ENCODE measurements around the gene PPARG. TPM values are rescaled to one million over a fixed set of nuclear protein-coding genes. Genes with fewer than 3 reads are reported as not detected.

The PPARG gene
- total and polyA plus RNA-seq, 10 of the 15 experiments (the other 5 are each of a cell fraction or from before 2014, with no cell fraction given) = 0.06 to 0.86 (median 0.12) TPM; not detected in 5

DNA sequence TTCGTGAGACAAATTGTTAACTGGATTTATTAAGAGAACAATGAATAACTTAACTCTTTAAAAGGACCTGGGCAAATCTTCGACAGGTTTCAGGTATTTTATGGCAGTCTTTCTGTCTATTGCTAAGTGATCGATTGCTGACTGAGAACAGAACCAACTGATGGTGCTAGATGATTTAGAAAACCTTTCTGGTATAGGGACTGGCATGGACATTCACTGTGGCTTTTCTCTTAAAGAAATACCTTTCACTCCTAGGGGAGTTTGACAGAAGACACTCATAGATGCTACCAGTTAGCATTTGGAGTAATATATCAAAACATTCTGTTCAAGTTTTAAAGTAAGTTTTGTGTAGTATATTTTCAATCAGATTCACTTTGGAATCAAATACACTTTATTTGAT, 654 bp downstream of the PPARG start (continued):
- no peak for TF ChIP-seq BRCA1 (IDR thresholded peaks at IDR 0.05; ENCODE audit: low read depth, low read length)
- no peak for TF ChIP-seq NFIC (IDR thresholded peaks at IDR 0.05; ENCODE audit: low read depth, low read length)

DNA sequence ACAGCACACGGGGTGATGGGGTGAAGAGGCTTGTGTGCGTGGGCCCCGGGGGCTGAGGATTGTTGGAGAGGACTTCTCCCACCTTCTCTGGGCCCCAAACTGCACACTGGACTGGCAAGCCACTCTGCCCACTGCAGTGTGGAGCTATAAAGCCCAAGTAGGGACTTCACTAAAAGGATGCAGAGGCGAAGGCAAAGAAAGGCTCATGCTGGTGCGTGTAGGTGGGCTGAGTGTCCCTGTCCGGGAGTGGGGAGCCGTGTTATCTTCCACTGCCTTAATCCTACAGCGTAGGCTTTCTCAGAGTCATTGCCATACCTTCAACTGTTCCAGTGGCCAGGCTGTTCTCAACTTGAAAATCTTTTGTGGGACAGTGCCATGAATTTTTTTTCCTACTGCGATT, 3.9 kb downstream of the PPARG start:
- DNase-seq (ENCODE audit: low read depth, low spot score) (no peak), ATAC-seq (no peak), FAIRE-seq (no peak)
- POLR2A ChIA-PET = interaction anchor here (1.1 kb wide), 1 partner anchor 20 kb away, joined by 4 read pairs; no protein-coding TSS in a partner anchor
- no peak overlapping the region for H3K27ac ChIP-seq (ENCODE audit: control insufficient read depth, insufficient read depth)
- 46% methylated on average over 9 of the region's 9 CpGs for WGBS (ENCODE audit: insufficient coverage, insufficient replicate concordance, low lambda C conversion rate, missing lambda C conversion rate)
- H3K4me1 ChIP-seq (ENCODE audit: control insufficient read depth, insufficient read depth, low read length) = no peaks in the 10 kb centered on the region
- no peaks in the 10 kb centered on the region for H3K79me2 ChIP-seq (ENCODE audit: control insufficient read depth, insufficient read depth, low read length)
- peaks cover 6 to 7% of the 10 kb centered on the region in 2 experiments for H3K27me3 ChIP-seq (replicated peaks in 1 of 2; ENCODE audit: control insufficient read depth in 2 of 2, insufficient read depth in 2 of 2, low read length in 1 of 2)
- no peak overlapping the region for H3K4me2 ChIP-seq (ENCODE audit: control insufficient read depth, insufficient read depth)
- H3K36me3 ChIP-seq (ENCODE audit: control insufficient read depth in 2 of 2, insufficient read depth in 2 of 2, low read length in 1 of 2) = no peaks in the 10 kb centered on the region
- H3K9ac ChIP-seq (ENCODE audit: control insufficient read depth, insufficient read depth, low read length) = no peak overlapping the region
- SMC1A ChIA-PET (ENCODE audit: uncharacterized antibody, unreplicated experiment) = no interaction called here
- H2AFZ ChIP-seq (ENCODE audit: control insufficient read depth, low read depth, low read length) = no peak overlapping the region
- intact Hi-C loops (cut with micrococcal nuclease; ENCODE audit: unreplicated experiment) = loop anchor here (10.0 kb wide), 1 partner anchor 182 kb away; no protein-coding TSS in a partner anchor
- no peaks in the 10 kb centered on the region for H4K20me1 ChIP-seq (ENCODE audit: control insufficient read depth, insufficient read depth)
- in situ Hi-C loops (cut with MboI) = no loop called here
- RAD21 ChIA-PET (ENCODE audit: unreplicated experiment) = interaction anchor here (1.3 kb wide), 1 partner anchor 20 kb away, joined by 3 read pairs; no protein-coding TSS in a partner anchor
- TF ChIP-seq, protein P1, sequence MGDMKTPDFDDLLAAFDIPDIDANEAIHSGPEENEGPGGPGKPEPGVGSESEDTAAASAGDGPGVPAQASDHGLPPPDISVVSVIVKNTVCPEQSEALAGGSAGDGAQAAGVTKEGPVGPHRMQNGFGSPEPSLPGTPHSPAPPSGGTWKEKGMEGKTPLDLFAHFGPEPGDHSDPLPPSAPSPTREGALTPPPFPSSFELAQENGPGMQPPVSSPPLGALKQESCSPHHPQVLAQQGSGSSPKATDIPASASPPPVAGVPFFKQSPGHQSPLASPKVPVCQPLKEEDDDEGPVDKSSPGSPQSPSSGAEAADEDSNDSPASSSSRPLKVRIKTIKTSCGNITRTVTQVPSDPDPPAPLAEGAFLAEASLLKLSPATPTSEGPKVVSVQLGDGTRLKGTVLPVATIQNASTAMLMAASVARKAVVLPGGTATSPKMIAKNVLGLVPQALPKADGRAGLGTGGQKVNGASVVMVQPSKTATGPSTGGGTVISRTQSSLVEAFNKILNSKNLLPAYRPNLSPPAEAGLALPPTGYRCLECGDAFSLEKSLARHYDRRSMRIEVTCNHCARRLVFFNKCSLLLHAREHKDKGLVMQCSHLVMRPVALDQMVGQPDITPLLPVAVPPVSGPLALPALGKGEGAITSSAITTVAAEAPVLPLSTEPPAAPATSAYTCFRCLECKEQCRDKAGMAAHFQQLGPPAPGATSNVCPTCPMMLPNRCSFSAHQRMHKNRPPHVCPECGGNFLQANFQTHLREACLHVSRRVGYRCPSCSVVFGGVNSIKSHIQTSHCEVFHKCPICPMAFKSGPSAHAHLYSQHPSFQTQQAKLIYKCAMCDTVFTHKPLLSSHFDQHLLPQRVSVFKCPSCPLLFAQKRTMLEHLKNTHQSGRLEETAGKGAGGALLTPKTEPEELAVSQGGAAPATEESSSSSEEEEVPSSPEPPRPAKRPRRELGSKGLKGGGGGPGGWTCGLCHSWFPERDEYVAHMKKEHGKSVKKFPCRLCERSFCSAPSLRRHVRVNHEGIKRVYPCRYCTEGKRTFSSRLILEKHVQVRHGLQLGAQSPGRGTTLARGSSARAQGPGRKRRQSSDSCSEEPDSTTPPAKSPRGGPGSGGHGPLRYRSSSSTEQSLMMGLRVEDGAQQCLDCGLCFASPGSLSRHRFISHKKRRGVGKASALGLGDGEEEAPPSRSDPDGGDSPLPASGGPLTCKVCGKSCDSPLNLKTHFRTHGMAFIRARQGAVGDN (IDR thresholded peaks at IDR 0.05) = no peak
- TF ChIP-seq PAX8 (IDR thresholded peaks at IDR 0.05) = no peak
- TF ChIP-seq, protein P2, sequence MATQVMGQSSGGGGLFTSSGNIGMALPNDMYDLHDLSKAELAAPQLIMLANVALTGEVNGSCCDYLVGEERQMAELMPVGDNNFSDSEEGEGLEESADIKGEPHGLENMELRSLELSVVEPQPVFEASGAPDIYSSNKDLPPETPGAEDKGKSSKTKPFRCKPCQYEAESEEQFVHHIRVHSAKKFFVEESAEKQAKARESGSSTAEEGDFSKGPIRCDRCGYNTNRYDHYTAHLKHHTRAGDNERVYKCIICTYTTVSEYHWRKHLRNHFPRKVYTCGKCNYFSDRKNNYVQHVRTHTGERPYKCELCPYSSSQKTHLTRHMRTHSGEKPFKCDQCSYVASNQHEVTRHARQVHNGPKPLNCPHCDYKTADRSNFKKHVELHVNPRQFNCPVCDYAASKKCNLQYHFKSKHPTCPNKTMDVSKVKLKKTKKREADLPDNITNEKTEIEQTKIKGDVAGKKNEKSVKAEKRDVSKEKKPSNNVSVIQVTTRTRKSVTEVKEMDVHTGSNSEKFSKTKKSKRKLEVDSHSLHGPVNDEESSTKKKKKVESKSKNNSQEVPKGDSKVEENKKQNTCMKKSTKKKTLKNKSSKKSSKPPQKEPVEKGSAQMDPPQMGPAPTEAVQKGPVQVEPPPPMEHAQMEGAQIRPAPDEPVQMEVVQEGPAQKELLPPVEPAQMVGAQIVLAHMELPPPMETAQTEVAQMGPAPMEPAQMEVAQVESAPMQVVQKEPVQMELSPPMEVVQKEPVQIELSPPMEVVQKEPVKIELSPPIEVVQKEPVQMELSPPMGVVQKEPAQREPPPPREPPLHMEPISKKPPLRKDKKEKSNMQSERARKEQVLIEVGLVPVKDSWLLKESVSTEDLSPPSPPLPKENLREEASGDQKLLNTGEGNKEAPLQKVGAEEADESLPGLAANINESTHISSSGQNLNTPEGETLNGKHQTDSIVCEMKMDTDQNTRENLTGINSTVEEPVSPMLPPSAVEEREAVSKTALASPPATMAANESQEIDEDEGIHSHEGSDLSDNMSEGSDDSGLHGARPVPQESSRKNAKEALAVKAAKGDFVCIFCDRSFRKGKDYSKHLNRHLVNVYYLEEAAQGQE (IDR thresholded peaks at IDR 0.05; ENCODE audit: low read depth, low read length) = no peak
- TF ChIP-seq, protein P3, sequence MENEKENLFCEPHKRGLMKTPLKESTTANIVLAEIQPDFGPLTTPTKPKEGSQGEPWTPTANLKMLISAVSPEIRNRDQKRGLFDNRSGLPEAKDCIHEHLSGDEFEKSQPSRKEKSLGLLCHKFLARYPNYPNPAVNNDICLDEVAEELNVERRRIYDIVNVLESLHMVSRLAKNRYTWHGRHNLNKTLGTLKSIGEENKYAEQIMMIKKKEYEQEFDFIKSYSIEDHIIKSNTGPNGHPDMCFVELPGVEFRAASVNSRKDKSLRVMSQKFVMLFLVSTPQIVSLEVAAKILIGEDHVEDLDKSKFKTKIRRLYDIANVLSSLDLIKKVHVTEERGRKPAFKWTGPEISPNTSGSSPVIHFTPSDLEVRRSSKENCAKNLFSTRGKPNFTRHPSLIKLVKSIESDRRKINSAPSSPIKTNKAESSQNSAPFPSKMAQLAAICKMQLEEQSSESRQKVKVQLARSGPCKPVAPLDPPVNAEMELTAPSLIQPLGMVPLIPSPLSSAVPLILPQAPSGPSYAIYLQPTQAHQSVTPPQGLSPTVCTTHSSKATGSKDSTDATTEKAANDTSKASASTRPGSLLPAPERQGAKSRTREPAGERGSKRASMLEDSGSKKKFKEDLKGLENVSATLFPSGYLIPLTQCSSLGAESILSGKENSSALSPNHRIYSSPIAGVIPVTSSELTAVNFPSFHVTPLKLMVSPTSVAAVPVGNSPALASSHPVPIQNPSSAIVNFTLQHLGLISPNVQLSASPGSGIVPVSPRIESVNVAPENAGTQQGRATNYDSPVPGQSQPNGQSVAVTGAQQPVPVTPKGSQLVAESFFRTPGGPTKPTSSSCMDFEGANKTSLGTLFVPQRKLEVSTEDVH (IDR thresholded peaks at IDR 0.05; ENCODE audit: low read depth, partially characterized antibody) = no peak
- TF ChIP-seq SIN3A (IDR thresholded peaks at IDR 0.05; ENCODE audit: low read depth, low read length) = no peak
- TF ChIP-seq YBX1 (IDR thresholded peaks at IDR 0.05) = no peak
- TF ChIP-seq ZZZ3 (IDR thresholded peaks at IDR 0.05; ENCODE audit: control insufficient read depth, insufficient read length, low read depth) = no peak
- no TSS peak for BruUV-seq (replicated peaks)
- H3K9me3 ChIP-seq (replicated peaks; ENCODE audit: control insufficient read depth, insufficient read depth, low read length) = no peaks in the 10 kb centered on the region
- no peak overlapping the region for H3K4me3 ChIP-seq
- CTCF ChIA-PET = interaction anchor here (0.6 kb wide), 1 partner anchor 360 kb away, joined by 3 read pairs; no protein-coding TSS in a partner anchor
